NAMALWA (cell line): Measurements from ENCODE around the gene PLEKHH2.
"Not testable (repeated sequence)": the region's sequence is repeated elsewhere in the genome, so short reads cannot be mapped to it uniquely, and the experiment has no call there.

ENCODE experiments used
- DNase-seq: peaks from one replicate; pipeline ENCODE4 v3.0.0-alpha.2; 2015; ENCODE audit warnings: low spot score

Gene PLEKHH2

GRCh38 chr2:43637030-43637803 is at the start of gene PLEKHH2:
Gene PLEKHH2 (plus strand): TSS chr2:43637260. CDS start chr2:43644674, 7,414 bp downstream.
- DNase-seq, result peak; percentile 92

DNA sequence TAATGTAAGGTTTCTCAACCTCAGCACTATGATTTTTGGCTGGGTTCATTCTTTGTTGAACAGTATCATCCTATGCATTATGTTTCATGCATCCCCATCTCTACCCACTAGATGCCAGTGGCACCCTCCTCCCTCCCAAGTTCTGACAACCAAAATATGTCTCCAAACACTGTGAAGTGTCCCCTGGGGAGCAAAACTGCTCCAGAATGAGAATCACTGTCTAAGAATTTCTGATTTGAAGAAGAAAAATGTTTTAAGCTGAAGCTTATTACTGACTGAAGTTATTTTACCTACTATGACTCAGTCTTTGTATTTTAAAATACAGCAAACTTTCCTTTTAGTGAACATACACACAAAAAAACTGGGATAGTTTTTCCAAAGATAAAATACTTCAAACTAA is 44.6 kb upstream of the PLEKHH2 start:
- DNase-seq, result peak; percentile 25

- no peak for DNase-seq
These were observed 43.8 kb upstream of the PLEKHH2 start for GRCh38 chr2:43593254-43593653.

DNA sequence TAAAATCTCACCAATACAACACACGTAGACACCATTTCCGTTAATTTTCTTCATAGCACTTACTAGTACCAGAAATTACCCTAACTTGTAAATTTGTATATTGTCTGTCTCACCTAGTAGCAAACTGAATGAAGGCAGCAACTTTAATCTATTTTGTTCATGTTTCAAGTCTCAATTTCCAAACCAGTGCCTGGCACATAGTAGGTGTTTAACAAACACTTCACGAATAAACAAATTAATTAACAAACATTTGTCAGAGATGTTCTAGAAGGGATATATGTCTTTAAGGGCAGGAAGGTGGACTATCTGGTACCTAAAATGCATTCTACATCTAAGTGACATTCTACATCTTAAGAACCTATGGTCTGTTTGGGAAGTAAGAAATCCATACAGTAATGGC is 42.2 kb upstream of the PLEKHH2 start:
- peak; percentile 14 for DNase-seq

GRCh38 chr2:43595603-43596412 is 41.3 kb upstream of the PLEKHH2 start, which contains the start of gene THADA:
Gene THADA (minus strand): TSS chr2:43596038. CDS start chr2:43592392, 3,646 bp downstream.
- peak; percentile 99 for DNase-seq

DNA sequence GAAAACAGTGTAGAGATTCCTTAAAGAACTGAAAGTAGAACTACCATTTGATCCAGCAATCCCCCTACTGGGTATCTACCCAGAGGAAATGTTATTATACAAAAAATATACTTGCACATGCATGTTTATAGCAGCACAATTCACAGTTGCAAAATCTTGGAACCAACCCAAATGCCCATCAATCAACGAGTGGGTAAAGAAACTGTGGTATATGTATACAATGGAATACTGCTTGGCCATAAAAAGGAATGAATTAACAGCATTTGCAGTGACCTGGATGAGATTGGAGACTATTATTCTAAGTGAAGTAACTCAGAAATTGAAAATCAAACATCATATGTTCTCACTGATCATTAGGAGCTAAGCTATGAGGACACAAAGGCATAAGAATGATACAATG is 36.5 kb upstream of the PLEKHH2 start:
- not testable (repeated sequence) for DNase-seq

DNA sequence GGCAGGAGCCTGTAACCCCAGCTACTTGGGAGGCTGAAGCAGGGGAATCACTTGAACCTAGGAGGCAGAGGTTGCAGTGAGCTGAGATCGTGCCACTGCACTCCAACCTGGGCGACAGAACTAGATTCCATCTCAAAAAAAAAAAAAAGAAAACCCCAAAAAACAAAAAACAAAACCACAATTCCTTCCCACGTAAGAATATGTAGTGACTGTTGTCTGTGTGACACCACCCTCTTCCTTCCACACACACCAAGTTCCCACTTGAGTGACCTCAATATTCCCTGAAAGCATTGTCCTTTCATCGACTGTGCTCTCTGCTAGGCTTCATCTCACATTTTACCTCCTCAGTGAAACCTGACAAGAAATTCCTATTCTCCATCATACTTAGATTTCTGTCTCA is 32.4 kb upstream of the PLEKHH2 start:
- no peak for DNase-seq

DNA sequence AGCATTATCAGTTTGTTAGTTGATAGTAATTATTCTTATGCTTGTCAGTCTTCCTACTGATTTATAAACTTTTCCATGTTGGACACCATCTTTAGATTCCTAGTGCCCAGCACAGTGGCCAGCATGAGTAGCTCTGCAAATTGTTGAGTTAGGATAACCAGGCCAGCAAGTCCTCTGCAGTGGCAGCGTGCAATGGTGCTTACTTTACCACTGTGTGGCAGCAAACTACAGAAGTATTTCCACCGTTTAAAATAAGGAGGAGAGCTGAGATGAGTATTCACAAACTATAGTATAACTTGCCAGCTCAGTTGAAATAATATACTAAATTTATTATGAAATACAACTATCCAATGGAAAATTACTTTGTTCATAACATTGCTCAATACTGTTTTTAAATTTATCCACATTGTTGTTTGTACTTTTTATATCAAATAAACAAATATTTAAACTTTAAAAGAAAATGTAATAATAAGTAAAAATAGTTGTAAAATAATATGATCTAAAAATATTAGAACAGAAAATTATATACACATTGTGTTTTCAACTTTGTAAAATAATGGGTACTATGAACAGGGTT is 31.9 kb upstream of the PLEKHH2 start:
- peak; percentile 67 for DNase-seq

DNA sequence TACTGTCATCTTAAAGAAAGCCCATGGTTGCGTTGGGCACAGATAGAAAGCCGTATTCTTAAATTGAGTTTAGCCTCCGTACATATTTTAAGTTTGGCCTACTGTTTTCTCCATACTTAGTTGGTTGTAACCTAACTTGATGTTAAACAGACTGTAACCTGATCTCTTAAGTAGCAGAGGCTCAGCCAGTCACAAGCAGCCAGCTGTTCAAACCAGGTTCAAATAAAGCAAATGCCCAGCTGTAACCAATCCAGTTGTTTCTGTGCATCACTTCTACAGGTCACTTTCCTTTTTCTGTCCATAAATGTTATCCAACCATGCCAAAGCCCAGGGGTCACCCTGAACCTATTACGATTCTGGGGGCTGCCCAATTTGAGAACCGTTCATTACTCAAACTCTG is 31.2 kb upstream of the PLEKHH2 start:
- no peak for DNase-seq

- DNase-seq, result peak; percentile 79
These were observed 27.7 kb upstream of the PLEKHH2 start for GRCh38 chr2:43609290-43609918.

- no peak for DNase-seq
These were observed 26.7 kb upstream of the PLEKHH2 start for GRCh38 chr2:43610361-43610760.

GRCh38 chr2:43611987-43612894 is 24.8 kb upstream of the PLEKHH2 start:
- peak; percentile 90 for DNase-seq

- DNase-seq, result no peak
These were observed 24.1 kb upstream of the PLEKHH2 start for GRCh38 chr2:43612944-43613343.

DNA sequence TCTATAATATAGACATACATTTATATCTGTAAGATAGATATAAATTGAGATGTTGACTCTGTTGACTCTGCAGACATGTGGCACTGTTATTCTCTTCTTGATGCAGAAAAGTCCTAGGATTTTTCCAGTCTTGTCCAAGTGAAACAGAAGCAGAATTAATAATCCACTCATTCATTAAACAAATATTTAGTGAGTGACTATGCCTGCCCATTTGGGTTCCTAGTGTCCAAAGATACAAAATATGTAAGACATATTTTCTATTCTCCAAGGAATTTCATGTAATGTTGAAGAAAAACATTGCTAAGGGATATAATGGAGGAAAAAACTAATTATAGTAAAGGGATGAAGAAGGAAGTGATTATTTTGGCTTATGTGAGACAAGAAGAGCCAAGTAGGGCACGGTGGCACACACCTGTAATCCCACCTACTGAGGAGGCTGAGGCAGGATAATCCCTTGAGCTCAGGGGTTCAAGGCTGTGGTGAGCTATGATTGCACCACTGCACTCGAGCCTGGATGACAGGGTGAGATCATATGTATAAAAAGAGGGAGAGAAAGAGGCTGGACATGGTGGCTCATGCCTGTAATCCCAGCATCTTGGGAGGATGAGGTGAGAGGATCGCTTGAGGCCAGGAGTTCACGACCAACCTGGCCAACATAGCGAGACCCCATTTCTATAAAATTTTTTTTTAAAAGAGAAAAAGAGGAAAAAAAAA is 19.9 kb upstream of the PLEKHH2 start:
- DNase-seq, result no peak

DNA sequence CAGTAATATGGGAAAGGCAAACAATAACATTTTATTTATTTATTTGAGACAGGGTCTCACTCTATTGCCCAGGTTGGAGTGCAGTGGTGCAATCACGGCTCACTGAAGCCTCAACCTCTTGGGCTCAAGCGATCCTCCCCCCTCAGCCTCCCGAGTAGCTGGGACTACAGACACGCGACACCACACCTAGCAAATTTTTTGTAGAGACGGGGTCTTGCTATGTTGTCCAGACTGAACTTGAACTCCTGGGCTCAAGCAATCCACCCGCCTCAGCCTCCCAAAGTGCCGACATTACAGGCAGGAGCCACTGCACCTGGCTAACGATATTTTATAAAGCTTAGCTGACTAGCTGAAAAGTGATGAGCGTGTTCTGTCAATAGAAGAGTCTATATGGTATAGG is 17.5 kb upstream of the PLEKHH2 start:
- DNase-seq, result no peak

DNA sequence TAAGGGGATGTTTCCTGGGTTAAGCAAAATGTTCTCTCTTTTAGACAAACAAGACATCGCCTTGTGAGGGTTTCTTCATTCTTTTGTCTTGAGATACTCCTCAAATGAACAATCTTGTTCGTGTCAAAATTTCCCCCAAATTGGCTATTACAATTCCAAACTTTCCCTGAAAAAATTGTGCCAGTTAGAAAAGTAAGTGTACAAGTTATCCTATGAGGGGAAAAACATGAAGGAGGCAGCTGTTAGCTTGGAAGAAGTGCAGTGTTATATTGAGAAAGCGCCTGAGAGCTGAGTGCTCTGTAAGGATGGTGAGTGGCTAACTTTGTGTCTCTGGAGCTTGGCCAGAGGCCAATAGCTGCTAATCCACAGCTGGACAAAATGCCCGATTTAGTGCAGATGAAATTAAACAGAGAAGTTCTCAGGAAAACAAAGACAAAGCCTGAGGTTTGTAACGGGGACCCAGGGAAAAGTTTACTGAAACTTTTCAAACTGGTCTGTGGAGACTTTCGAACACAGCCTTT is 14.1 kb upstream of the PLEKHH2 start:
- DNase-seq, result no peak

DNA sequence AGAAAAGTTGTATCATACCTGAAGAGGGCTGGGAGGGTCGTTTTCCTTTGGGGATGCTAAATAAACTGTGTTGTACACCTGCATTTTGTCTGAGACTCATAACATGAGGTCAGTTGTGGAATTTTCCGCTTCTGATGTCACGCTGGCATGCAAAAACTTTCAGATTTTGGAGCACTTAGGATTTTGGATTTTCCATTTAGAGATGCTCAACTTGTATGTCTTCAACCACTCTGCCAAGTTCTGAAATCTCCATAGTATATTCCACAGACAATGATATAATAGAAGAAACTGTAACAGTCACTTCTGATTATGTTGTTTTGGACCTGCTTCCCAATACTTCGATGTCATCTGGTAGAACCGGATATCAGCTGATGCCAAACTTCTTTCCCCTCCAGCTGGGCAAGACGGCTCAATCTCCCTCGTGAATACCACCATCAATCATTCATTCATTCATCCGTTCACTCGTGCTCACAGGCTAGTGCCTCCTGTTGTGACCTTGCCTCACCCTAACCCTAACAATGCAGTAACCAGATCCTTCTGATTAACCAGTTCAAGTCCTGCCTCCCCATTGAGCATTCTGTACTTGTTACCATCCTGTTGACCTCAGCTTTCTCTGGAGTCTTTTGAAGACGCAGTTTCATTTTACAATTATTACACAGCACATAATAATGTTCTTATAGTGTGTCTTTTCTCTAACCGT is 5.3 kb upstream of the PLEKHH2 start:
- DNase-seq, result no peak

DNA sequence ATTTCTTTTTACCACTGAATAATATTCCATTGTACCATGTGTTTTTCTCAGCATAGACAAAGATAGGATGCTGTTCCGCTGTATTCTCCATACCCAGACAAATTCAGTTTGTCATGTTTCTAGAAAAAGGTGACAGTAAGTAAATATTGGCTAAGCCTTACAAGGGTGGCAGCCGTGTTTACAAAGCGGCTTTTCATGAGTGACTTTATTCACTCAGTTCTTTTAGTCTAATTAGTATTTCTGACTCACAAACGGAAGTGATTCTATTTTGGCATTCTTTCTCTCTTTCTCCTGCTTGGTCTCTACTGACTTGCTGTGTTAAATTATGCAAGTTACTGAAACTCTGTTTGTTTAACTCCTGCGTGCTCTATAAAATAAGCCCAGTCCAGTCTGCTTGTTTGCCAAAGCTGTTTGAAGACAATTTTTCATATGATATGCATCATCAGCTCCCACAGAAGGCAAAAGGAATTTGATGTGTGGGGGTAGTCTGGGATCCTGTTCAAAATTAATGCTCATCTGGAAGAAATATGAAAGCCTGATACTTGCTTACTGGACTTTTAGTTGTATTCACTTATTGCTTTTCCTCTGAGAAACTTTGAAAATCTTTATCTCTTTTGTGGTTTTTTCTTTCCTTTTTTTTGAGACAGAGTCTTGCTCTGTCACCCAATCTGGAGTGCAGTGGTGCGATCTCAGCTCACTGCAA is 2.3 kb upstream of the PLEKHH2 start:
- peak; percentile 35 for DNase-seq

GRCh38 chr2:43636153-43636552 is 907 bp upstream of the PLEKHH2 start:
- DNase-seq, result not testable (repeated sequence)
